GM19043 (cell line): Measurements from ENCODE around the gene TIAM1.

Experiments
- ATAC-seq: cut with Tn5 transposase; IDR thresholded peaks from one replicate; pipeline ENCODE4 v1.9.1; 2021; ENCODE audit warnings: low read depth; ENCODE audit not compliant: unreplicated experiment

The TIAM1 gene

DNA sequence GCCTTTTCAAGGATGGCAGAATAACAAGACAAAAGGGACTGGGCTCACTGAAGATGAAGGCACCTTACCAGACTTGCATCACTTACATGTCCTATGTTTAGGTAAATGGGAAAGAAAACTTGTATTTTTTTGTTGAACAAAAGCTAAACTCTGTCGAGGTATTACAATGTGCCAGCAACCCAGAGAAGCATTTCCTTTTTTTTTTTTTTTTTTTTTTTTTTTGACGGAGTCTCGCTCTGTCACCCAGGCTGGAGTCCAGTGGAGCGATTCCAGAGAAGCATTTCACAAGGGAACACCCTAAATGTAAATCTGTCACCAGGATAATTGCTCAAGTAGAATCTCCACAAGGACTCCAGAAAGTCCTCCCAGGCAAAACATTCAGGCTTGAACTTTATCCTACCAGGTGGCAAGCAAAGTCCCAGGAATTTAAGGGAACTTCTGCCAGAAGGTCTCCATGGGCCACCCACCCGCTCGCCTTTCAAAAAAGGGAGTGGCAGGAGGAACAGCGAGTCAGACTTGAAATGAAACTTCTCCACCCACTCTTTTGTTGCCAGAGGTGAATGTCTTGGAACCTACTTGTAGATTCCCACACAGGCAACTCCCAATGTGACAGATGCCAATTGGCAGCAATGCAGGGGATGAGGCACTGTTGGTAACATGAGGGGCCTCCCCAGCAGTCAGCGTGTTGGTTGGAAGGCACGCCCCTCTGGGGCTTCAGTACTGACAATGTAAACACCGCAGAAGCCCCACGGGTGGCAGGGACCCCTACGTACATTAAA, 125.0 kb downstream of the TIAM1 start:
- no peak for ATAC-seq

DNA sequence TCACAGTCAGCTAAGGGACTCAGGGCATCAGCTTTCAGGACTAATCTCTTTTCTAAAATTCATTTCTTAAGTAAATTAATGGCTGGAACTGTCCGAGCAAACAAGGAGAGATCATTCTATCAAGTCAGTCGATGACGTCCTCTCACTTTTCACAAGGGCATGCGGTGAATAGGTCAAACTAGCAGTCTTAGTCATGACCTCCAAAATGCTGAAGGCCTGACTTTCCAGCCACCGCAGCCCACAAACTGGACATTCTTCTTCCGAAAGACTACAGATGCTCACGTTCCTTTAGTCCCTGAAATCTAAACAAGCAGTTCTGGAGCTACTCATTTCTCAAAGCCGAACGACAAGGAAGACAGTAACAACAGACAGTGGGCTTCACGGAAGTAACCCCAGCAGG, 127.9 kb downstream of the TIAM1 start:
- ATAC-seq: no peak

DNA sequence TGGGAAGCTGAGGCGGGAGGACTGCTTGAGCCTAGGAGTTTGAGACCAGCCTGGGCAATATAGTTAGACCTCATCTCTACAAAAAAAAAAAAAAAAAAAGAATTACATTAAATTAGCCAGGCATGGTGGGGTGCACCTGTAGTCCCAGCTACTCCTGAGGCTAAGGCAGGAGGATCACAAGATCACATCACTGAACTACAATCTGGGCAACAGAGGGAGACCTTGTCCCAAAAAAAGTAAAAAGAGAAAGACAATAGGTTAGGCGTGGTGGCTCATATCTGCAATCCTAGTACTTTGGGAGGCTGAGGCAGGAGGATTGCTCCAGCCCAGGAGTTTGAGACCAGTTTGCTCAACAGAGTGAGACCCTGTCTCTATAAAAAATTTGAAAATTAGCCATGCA, 130.3 kb downstream of the TIAM1 start:
- no peak for ATAC-seq

DNA sequence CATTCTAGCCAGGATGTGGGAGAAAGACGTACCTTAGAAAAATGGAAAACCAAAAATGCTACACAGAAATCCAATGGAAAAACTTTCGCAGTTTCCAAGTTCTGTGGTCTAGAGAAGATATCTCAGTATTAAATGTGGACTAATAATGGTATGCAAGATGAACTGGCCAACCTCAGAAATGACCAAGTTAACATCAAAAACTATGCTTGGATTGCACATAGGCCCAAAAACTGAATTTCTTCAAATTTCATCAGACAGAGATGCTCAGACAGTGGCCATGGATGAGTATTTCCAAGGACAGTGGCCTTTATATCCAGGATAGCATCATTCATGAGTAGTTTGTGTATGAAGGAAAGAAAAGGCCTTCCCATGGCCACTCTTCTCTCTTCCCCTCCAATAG, 132.2 kb downstream of the TIAM1 start:
- ATAC-seq: no peak

DNA sequence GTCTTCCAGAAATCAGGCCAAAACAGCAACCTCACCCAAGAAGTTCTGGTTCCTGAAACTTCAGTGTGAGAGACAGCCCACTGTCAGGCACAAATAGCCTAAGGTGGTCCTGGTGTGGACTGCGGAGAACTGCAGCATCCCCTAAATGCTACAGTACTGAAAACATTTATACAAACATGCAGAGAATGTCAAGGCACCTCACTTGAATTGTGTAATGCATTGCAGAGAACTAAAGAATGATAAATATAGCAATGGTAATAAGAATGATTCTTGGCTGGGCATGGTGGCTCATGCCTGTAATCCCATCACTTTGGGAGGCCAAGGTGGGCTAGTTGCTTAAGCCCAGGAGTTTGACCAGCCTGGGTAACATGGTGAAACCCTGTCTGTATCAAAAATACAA, 138.6 kb downstream of the TIAM1 start:
- ATAC-seq: no peak

DNA sequence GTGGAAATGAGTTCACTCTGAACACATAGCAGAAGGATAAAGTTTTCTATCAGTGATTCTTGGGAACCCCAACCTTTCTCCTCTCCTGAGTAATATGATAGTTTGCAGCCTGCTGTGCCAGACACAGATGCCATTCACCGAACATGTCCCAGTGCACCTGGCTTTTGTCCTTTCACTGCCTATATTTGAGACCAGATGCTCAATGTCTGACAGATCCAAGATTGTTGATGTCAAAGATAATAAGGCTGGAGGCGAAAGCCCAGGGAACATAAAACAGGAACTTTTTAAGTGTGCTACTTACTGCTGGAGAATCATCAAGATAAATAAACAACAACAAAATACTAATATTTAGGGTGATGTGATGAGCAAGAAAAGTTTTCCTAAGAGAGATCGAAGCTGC, 139.3 kb downstream of the TIAM1 start:
- no peak for ATAC-seq

DNA sequence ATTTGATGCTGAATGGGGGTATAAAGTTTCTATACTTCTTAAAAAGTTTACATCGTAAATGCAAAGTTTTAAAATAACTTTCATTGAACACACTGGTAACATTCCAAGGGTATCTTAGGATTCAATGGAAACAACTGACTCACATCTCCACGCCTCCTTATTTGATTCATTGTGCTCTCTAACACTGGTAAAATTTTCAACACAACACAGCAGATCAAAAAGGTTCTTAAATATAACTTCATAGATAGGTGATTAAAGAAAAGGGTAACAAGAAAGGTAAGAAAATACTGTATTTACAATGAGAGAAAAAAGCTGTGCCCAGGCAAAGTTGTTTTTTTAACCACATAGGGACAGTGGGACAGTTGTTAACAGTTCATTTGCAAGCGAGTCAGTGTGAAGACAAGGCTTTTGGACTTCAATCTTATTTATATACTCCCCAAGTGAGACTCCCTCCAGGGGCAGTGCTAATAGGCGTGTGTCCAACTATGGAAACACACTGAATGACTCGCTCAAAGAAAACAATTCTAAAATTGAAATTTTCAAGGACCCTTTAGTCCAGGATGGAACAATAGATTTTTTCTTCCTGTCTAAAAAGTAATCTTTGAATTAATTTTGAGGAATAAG, 140.5 kb downstream of the TIAM1 start:
- no peak for ATAC-seq

DNA sequence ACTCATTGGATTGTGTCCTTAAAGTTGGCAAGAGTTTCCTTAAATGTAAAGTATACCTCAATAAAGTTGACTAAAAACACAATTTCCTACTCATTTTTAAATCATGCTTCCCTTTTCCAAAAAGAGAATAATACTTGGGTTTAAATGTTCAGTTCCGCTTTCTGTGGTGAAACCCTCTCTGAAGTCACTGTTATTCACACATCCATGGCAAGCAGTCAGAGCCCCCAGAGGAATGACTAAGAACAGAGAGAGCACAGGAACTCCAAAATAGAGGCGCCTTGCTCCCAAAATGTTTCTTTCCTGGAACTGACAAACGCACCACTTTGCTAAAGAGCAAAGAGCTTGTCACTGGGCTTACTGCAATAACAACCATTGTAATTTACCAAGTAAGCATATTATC, 142.5 kb downstream of the TIAM1 start:
- ATAC-seq: peak; percentile 75

DNA sequence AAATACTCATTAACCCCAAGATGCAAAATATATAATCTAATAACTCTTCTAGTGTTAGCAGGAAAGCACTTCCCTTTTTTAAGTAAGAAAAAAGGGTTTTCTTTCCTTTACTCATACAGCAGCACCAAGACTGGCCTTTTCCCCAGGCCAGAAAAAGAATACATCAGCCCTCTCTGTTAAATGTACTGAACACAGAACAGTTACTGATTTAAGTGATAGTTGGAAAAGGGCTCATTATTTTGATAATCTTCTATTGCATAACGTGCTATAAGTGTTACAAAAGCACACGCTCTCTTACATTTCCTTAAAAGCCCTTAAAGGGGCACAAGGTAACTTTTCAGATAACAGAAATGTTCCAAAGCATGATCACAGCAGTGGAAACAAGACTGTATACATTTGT, 142.9 kb downstream of the TIAM1 start:
- ATAC-seq: peak; percentile 11

DNA sequence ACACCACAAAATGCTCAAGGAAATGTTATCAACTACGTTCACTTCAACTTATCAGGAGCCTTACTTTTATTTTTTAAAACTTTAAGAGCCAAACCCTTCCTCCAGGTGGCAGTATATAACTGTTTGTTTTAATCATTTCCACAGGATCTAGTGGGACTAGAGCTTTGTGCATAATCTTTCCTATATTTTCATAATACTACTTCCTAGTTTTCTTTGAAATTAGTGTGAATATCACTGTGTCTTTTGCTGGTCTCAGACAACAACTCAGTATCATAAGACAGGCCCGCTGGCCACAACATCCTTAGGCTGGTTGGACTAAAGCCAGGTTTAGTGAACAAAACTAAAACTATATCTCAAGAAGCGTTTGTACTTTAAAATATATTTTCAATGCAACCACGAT, 145.5 kb downstream of the TIAM1 start:
- ATAC-seq: no peak

DNA sequence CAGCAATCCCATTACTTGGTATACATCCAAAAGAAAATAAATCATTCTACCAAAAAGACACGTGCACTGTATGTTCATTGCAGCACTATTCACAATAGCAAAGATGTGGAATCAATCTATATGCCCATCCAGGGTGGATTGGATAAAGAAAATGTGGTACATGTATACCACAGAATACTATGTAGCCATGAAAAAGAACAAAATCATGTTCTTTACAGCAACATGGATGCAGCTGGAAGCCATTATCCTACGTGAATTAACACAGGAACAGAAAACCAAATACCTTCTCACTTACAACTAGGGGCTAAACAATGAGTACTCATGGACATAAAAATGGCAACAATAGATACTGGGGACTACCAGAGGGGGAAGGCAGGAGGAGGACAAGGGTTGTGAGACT, 147.3 kb downstream of the TIAM1 start:
- ATAC-seq: no peak

DNA sequence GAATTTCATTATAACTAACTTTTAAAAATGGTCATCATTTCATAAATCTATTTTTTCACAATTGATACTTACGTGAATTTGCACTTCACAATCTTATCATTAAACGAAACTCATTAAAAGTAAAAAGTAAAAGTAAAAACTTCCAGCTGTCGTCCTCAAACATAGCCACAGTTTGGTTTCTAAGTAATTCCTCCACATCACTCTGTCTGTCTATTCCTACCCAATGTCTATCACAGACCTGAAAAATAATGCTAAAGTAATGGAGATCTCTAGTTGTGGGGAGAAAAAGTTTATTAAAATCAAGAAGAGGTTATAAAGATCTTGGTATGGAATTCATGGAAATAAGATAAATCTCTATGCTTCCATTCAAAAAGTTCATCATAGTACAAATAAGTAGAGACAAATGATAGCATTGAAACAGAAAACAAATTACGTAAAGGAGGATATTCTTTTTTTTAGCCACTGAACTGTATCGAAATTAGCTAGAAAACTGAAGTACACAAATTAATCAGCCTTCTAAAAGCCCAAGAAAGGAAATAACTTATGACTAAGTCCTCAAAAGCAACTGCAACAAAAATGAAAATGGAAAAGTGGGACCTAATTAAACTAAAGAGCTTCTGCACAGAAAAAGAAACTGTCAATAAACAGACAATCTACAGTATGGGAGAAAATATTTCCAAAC, 148.6 kb downstream of the TIAM1 start:
- ATAC-seq: no peak

DNA sequence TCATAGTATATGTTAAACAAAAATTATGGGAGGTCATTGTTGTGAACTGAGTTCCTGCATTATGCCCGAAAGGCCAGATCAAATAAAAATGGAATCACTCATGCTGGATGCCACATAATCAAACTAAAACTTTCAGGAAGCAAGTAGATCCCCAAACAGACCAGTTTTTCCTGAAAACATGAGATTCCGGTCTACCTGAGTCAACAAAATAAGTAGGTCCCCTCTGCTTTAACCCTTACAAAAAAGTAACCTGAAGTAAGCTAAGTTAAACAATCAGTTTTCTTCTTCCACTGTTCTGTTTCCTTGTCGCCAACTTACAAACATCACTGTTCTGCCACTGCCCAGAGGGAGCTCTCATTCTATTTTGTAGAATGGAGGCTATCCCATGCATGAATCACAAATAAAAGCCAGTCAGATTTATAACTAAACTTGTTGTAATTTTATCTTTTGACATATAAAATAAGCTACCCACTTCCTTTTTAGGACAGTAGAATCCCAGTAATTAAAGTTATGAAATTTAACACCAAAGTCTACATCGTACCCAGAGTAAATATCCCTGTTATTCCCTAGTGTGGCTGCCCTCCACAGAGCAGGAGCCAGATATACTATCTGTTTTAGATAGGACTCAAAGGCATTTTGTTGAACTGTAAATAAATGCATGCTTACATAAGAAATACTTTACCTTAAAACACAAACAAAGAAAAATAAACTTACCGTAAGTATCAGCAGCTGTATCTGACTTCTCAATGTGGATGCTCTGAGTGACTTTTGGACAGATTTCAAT, 149.4 kb downstream of the TIAM1 start:
- no peak for ATAC-seq

DNA sequence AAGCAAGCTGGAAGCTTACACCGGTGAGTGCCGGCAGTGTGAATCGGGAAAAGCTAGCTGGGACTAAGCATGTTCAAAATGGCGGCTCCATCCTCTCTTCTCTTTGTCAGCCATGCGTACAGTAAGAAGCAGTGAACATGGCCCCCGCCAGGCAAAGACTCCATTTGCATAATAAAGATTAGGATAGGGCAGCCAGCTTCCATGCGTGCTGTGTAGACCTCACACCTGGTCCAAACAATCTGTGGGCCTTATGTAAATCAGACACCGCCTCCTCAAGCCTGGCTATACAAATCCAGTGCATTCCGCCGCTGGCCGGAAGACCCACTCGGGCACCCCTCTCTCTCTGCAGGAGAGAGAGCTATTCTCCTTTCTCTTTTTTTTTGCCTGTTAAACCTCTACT, 150.3 kb downstream of the TIAM1 start:
- ATAC-seq: no peak

DNA sequence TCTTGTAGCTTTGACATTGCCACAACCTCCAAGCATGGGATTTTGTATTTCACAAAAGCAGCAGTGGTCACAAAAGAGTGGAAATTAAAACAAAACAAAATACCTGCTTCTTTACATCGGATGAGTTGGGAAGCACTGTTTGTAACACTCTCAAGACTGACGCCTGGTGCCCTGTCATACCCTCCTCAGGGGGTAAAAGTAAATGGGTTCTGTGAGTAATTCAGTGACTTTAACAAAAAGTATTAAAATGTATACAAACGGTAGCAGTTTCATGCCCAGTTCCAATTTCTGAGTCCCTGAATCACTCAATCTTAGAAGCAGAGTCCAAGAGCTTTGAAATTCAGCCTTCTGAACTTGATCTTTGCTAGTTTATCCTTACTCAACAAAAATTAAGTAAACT, 152.5 kb downstream of the TIAM1 start:
- ATAC-seq: no peak

DNA sequence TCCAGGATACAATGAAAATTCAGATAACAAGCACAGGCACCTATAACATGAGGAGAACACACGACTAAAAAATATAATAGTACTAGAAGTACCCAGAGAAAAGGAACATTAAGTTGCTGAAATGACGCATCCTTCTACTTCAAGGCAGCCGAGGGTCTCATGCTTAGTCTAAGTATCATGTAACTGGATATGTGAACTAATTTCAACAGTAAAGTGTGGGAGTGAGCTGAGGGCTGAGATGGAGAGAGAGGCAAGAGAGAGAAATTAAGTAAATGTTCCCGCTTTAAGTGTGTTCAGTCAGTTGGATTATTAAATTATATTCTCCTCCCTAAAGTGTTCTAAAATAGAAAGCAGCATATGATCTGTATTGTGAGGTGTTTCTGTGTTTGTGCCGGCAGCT, 153.5 kb downstream of the TIAM1 start:
- no peak for ATAC-seq

DNA sequence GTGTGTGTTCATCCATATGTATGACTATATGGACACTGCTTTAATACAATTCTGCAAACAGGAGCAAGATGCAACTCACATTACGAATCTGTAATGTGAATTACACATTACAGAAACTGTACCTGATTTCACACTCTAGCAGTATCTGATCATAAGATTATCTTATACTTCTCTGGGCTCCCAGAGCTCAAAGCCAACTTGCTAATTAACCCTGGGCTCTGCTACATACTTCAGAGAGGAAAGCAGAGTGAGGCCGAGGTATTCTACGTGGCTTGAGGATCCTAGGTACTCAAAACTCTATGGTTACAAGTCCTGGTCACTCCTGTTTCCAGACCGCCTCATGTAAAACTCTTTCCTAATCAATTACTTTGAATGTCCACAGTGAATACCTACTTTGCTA, 156.6 kb downstream of the TIAM1 start:
- ATAC-seq: no peak

DNA sequence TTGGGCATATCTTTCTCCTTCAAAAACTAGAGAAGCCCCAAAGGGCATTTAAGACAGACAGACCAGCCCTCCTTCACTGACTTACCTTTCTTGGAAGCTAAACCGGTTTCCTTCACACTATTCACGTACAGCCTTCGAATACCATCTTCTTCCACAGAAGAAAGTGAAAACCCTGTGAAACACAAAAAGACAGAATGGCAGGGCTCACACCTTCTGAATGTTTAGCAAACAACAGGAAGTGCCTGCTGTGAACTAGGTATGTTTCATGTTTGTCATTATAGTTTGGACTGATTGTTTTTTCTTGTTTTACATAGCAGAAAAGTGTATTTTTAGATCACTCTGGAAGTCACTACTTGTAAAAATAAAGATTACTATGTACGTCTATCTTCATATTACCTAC, 157.1 kb downstream of the TIAM1 start:
- no peak for ATAC-seq

DNA sequence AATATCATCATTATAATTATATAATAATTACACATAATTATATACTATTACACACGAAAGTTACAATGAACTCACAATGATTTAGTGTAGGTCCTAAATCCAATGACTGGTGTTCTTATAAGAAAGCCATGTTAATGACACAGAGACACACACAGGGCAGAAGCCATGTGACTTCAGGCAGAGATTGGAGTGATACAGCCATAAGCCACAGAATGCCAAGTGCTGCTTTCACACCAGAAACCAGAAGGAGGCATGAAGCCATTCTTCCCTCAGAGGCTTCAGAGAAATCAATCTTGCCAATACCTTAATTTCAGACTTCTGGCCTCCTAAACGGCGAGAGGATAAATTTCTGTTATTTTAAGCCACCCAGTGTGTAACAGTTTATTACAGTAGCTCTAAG, 158.4 kb downstream of the TIAM1 start:
- ATAC-seq: no peak

DNA sequence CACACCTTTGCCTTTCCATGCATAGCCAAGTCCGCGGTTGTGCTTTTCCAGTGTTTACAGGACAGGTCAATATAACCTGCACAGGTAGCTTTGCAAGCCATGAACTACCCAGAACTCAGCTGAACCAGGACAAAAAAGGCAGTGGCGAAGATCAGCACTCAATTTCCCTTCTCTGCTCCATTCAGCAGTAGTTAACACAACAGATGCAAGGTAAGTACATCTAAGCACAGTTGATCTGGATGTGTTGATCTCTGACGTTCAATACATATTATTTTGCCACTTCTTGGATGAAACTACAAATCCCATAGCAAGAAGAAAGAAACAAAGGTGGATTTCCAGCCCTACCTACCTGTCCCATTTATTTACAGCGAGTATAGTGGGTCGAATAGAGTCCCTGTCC, 159.2 kb downstream of the TIAM1 start:
- ATAC-seq: no peak

DNA sequence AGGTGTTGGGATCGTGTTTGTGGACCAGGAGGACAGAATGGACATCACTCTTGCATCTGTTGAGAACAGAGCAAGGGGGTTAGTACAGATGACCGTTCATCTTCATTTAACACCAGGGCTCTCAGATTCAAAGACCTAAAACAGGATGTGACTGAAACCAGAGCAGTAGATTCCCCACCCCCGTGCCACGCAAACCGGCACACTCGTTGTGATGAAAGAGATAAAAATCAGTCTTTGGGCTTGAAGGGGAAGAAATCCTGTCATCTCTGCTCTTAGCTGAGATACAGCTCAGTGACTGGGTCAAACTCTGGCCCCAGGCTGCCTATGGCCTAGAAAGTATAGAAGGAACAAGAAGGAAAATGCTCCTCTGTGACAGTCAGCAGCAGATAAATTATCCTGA, 159.6 kb downstream of the TIAM1 start:
- ATAC-seq: no peak
